Right atrium auricular region (tissue), 2 donors: ENCODE results near the gene ARHGEF28. TPM values are rescaled to one million over a fixed set of nuclear protein-coding genes. Genes with fewer than 3 reads are reported as not detected.

Source experiments
- DNase-seq: peaks from one replicate; pipeline ENCODE4 v3.0.0-alpha.2; 2019; ENCODE audit warnings: low spot score
- H3K27ac ChIP-seq, 2 donors: fragments of 200-600 bp; sonication (generic); 1 replicate in 1 of 2; 2 replicates in 1 of 2; pipeline ENCODE4 v1.5.1; 2016 to 2019
- H3K27me3 ChIP-seq, 2 donors: fragments of 200-600 bp; sonication (generic); one replicate each; pipeline versions ENCODE4 v1.5.1 to v1.6.0; 2017 to 2019
- H3K36me3 ChIP-seq: fragments of 200-600 bp; sonication (generic); one replicate; pipeline ENCODE4 v1.5.1; 2016
- H3K4me1 ChIP-seq, 2 donors: fragments of 200-600 bp; sonication (generic); one replicate each; pipeline versions ENCODE4 v1.5.1 to v1.6.0; 2017 to 2019
- H3K4me3 ChIP-seq, 2 donors: fragments of 200-600 bp; sonication (generic); 1 replicate in 1 of 2; 2 replicates in 1 of 2; pipeline ENCODE4 v1.5.1; 2017 to 2019; ENCODE audit warnings: mild to moderate bottlenecking in 1 of 2, moderate library complexity in 1 of 2
- H3K9me3 ChIP-seq, 2 donors: fragments of 200-600 bp; sonication (generic); one replicate each; pipeline ENCODE4 v1.5.1; 2019
- CTCF ChIP-seq, 2 donors: fragments of 200-600 bp; sonication (generic); IDR thresholded peaks; one replicate each; pipeline ENCODE4 v1.5.1; 2019; ENCODE audit warnings: antibody characterized with exemption in 2 of 2
- total RNA-seq, 2 donors: library from RNA; depleted of rRNA; stranded (reverse); fragments of >200 nt; gene quantifications; one replicate each; pipeline ENCODE4 v1.1.0, GENCODE V29; 2016

The ARHGEF28 gene
- total RNA-seq, 2 donors from 2014 or later, result 1.0 to 2.9 TPM

- no peak for DNase-seq
- TF ChIP-seq CTCF (IDR thresholded peaks at IDR 0.05), result no peak
- H3K9me3 ChIP-seq, result no peaks in the 10 kb centered on the region
- no peak overlapping the region for H3K27ac ChIP-seq
- H3K4me1 ChIP-seq, result peaks cover 0 to 16% of the 10 kb centered on the region in 2 donors
- no peaks in the 10 kb centered on the region for H3K27me3 ChIP-seq
- H3K4me3 ChIP-seq, result no peak overlapping the region
- no peaks in the 10 kb centered on the region for H3K36me3 ChIP-seq
Observed at GRCh38 chr5:73623901-73624404, 2.0 kb upstream of the ARHGEF28 start.

GRCh38 chr5:73624888-73625287, 1.1 kb upstream of the ARHGEF28 start:
- no peak for TF ChIP-seq CTCF (IDR thresholded peaks at IDR 0.05)
- no peaks in the 10 kb centered on the region for H3K36me3 ChIP-seq
- no peaks in the 10 kb centered on the region for H3K27me3 ChIP-seq
- H3K27ac ChIP-seq, result no peak overlapping the region
- H3K9me3 ChIP-seq, result no peaks in the 10 kb centered on the region
- H3K4me3 ChIP-seq, result no peak overlapping the region
- no peak for DNase-seq
- H3K4me1 ChIP-seq, result peaks cover 0 to 16% of the 10 kb centered on the region in 2 donors

GRCh38 chr5:73625372-73625943, 538 bp upstream of the ARHGEF28 start:
- peak overlapping the region in 1 of 2 donors; percentile 53 for H3K27ac ChIP-seq
- H3K4me3 ChIP-seq, result peak overlapping the region; percentile 52 to 59
- H3K36me3 ChIP-seq, result no peaks in the 10 kb centered on the region
- no peak for DNase-seq
- H3K4me1 ChIP-seq, result peaks cover 0 to 16% of the 10 kb centered on the region in 2 donors
- no peak for TF ChIP-seq CTCF (IDR thresholded peaks at IDR 0.05)
- H3K9me3 ChIP-seq, result no peaks in the 10 kb centered on the region
- no peaks in the 10 kb centered on the region for H3K27me3 ChIP-seq

GRCh38 chr5:73626814-73627313, 868 bp downstream of the ARHGEF28 start:
- Histone ChIP-seq H3K4me1 (peaks cover 0 to 16% of the 10 kb centered on the region in 2 donors), H3K36me3 (no peaks in the 10 kb centered on the region), H3K4me3 (peak overlapping the region; percentile 52 to 59), H3K27ac (no peak overlapping the region), H3K27me3 (no peaks in the 10 kb centered on the region), H3K9me3 (no peaks in the 10 kb centered on the region)
- DNase-seq, result no peak
- no peak for TF ChIP-seq CTCF (IDR thresholded peaks at IDR 0.05)

GRCh38 chr5:73629456-73629855, 3.5 kb downstream of the ARHGEF28 start:
- no peaks in the 10 kb centered on the region for H3K9me3 ChIP-seq
- peaks cover 0 to 16% of the 10 kb centered on the region in 2 donors for H3K4me1 ChIP-seq
- H3K27ac ChIP-seq, result no peak overlapping the region
- no peak for TF ChIP-seq CTCF (IDR thresholded peaks at IDR 0.05)
- no peaks in the 10 kb centered on the region for H3K36me3 ChIP-seq
- DNase-seq, result no peak
- H3K27me3 ChIP-seq, result no peaks in the 10 kb centered on the region
- no peak overlapping the region for H3K4me3 ChIP-seq

- no peak for DNase-seq
- Histone ChIP-seq H3K27ac (no peak overlapping the region), H3K36me3 (no peaks in the 10 kb centered on the region), H3K27me3 (no peaks in the 10 kb centered on the region), H3K4me1 (peaks cover 0 to 10% of the 10 kb centered on the region in 2 donors), H3K4me3 (no peak overlapping the region), H3K9me3 (no peaks in the 10 kb centered on the region)
- no peak for TF ChIP-seq CTCF (IDR thresholded peaks at IDR 0.05)
Observed at GRCh38 chr5:73630765-73631164, 4.8 kb downstream of the ARHGEF28 start.
